Subcutaneous adipose tissue (tissue), 4 donors: ENCODE data around the gene PKP1. TPM values are rescaled to one million over a fixed set of nuclear protein-coding genes. Genes with fewer than 3 reads are reported as not detected.

Experiments used
- CTCF ChIP-seq: fragments of 450-650 bp; IDR thresholded peaks from one replicate; pipeline ENCODE4 v1.5.1; 2016; ENCODE audit warnings: low read depth, mild to moderate bottlenecking, control low read depth, antibody characterized with exemption, moderate library complexity
- total RNA-seq, 4 donors: library from RNA; depleted of rRNA; stranded (reverse); fragments of >200 nt; gene quantifications; one replicate each; pipeline ENCODE4 v1.1.0, GENCODE V29; 2016

Gene PKP1
- 10 to 100 TPM in 2 of 4 donors, 1 to 10 TPM in 1, under 1 TPM in 1; 0.51 to 13.6 (median 6.2) TPM for total RNA-seq

DNA sequence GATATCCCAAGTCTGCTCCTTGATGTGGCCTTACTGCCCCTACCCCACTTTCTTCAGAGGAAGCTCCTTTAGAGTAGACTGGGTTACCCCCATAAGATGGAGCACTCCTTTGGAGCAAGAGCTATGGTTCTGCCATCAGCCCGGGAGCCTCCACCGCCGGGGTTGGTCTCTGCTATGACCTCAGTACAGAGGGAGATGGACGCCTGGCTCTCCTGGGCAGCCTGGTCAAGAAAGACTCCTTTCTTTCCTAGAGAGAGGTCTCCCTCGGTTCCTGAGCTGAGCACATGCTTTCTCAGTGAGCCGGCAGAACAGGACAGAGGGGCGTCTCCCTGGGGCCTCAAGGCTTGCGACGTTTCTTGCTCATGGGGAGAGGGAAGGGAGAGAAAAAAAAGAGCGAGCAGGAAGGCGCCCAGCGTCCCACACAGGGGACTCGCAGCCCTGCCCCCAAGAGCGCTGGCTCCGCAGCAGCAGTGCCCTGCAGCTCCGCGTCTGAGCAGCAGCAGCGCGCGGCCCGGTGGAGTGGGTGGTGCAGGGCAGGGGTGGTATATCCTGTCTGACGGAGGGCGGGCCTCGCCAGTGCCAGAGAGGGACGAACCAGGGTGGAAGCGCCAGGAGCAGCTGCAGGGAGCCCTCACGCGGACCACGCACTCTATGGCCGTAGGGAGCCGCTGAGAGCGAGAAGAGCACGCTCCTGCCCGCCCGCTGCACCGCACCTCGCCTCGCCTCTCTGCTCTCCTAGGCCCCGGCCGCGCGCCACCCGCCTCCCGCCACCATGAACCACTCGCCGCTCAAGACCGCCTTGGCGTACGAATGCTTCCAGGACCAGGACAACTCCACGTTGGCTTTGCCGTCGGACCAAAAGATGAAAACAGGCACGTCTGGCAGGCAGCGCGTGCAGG is at the start of gene PKP1:
Gene PKP1, plus strand, starts transcription at position 576 of the 899 bp plus-strand sequence. Its CDS starts 197 bp downstream, at position 773.
- TF ChIP-seq CTCF = no peak

DNA sequence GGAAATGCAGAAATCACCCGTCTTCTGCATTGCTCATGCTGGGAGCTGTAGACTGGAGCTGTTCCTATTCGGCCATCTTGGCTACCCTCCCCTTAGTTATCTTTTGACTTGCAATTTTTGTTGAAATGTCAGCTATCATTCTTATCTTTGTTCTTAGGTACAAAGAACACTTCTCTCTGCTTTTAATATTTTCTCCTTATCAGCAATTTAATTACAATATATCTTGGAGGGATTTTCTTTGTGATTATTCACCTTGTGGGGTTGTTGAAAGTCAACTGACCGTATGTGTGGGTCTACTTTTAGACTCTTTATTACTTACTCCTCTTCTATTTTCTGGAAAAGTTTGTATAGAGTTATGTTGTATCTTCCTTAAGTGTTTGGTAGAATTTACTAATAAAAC is 43.1 kb upstream of the PKP1 start:
- no peak for TF ChIP-seq CTCF

GRCh38 chr1:201241736-201242135 is 41.6 kb upstream of the PKP1 start:
- no peak for TF ChIP-seq CTCF

DNA sequence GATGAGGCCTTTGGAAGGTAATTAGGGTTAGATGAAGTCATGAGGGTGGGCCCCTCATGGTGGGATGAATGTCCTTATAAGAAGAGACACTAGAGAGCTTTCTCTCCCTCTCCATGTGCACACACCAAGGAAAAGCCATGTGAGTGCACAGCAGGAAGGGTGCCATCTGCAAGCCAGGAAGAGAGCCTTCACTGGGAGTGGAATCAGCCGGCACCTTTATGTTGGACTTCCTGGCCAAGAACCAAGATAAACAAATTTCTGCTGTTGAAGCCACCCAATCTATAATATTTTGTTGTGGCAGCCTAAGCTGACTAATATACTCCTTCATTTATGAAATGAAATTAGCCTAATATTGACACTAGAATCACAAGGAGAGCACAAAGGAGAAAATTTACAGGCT is 38.2 kb upstream of the PKP1 start:
- no peak for TF ChIP-seq CTCF

- TF ChIP-seq CTCF = no peak
Observed at GRCh38 chr1:201248721-201249559, 34.4 kb upstream of the PKP1 start.

DNA sequence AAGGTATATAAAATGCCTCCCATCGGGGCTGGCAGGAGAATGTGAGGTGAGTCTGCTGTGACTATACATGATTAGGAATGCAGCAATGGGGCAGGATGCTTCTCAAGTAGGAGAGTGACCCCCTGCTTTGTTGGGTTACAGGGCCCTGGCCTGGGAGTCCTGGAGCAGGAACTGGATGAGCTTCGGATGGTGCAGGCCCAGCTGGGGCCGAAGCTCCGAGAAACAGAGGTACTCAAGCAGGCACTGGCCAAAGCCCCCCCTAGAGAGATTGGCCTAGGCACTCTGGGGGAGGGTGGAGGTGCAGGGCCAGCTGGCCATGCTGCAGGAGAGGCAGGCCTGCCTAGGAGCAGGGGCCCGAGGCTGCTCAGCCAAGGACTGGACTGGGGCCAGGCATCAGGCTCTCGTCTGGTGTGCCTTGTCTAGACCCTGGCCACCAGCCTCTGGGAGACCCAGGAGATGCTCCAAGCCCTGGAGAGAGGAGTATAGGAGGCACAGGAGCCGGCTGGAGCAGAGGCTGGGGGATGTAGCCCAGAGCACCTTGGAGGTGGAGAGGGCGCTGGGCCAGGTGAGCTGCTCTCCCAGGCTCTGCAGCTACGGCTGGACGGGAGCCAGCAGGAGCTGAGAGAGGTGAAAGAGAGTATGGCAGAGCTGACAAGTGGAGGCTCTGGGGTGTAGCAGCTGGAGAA is 32.8 kb upstream of the PKP1 start:
- no peak for TF ChIP-seq CTCF
